HG03521 (cell line): ENCODE measurements around the gene COPG1.
"Not testable (repeated sequence)": the region's sequence is repeated elsewhere in the genome, so short reads cannot be mapped to it uniquely, and the experiment has no call there.

Source experiments
- ATAC-seq: cut with Tn5 transposase; IDR thresholded peaks from one replicate; pipeline ENCODE4 v1.9.1; 2021; ENCODE audit warnings: mild to moderate bottlenecking, moderate library complexity; ENCODE audit not compliant: unreplicated experiment

The COPG1 gene

DNA sequence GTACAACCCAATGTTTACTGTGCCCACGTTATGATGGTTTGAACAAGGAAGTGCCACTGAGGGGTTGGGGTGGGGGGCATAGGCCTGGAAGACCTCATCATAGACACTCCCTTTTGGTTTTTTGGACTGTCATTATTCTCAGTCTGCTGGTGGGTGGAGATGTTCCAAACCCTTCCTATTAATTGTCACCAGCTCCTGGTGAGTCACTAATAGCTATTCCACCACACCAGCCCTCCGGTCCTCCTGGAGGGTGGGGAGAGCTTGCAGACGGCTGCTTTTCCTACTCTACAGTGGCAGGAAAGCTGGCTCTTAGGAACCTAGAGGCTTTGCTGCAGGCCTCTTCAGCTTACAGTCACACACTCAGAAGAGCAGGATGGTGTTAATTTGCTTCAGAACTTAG lies 9.0 kb upstream of the COPG1 start:
- ATAC-seq: no peak

- ATAC-seq: no peak
Observed at GRCh38 chr3:129245141-129245540, 4.3 kb upstream of the COPG1 start.

DNA sequence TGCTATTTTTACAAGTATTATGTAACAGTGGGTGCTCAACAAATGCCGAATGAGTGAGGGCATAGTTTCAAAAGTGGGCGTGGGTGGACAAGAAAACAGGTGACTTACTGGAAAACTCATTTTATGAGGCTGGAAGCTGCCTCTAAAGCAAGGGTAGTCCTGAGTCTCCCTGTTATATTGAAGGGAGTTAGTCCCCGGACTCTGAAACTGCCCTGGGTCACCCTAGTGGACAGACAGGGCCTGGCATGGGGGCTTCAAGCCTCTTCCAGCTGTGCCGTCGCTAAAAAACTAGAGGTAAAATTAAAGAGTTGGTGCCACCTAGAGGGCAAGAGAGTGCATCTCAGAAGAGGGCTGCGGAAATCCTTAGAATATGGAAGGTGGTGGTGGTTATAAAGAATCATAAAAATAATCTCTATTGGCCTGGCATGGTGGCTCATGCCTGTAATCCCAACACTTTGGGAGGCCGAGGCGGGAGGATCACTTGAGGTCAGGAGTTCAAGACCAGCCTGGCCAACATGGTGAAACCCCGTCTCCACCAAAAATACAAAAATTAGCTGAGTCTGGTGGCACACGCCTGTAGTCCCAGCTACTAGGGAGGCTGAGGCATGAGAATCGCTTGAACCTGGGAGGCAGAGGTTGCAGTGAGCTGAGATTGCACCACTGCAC lies 3.6 kb upstream of the COPG1 start:
- peak; percentile 55 for ATAC-seq

DNA sequence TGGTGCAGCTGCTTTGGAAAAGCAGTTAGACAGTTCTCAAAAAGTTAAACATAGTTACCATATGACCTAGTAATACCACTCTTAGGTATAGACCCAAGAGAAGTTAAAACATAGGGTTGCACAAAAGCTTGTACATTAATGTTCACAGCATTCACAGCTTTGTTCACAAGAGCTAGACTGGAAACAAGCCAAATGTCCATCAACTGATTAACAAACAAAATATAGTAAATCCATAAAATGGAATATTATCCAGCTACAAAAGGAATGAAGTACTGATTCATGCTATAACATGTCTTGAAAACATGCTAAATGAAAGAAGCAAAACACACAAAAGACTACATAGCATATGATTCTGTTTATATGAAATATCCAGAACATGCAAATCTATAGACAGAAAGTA lies 2.8 kb upstream of the COPG1 start:
- ATAC-seq: no peak

GRCh38 chr3:129248286-129248979 lies 973 bp upstream of the COPG1 start:
- no peak for ATAC-seq

- no peak for ATAC-seq
Observed at GRCh38 chr3:129252748-129253147, 3.3 kb downstream of the COPG1 start.

DNA sequence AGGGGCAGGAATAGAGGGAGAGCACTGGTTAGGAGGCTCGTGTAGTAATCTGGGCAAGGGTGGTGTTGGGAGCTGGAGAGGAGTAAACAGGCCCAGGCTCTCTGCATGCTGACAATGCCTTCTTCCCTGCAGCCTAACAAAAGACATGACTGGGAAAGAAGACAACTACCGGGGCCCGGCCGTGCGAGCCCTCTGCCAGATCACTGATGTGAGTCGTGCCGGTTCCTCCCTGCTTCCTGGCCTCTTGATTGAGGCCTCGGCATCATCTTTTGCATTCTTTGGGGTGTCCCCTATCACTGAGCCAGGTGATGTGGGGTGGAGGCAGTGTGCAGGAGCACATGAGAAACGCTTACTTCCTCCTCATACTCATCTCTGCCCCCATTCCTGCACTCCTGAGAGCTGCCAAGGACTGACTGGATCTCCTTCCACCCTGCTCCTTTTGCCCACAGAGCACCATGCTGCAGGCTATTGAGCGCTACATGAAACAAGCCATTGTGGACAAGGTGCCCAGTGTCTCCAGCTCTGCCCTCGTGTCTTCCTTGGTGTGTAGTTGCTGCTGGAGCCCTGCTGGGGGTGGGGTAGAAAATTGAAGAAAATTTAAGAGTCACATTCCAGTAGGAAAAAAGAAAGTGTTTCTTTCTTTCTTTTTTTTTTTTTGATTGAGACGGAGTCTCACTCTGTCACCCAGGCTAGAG lies 5.3 kb downstream of the COPG1 start:
- no peak for ATAC-seq

- ATAC-seq: no peak
Observed at GRCh38 chr3:129256270-129256669, 6.9 kb downstream of the COPG1 start.

- no peak for ATAC-seq
Observed at GRCh38 chr3:129257609-129258008, 8.2 kb downstream of the COPG1 start.

GRCh38 chr3:129259612-129260477 lies 10.4 kb downstream of the COPG1 start:
- no peak for ATAC-seq

- no peak for ATAC-seq
Observed at GRCh38 chr3:129260606-129261005, 11.2 kb downstream of the COPG1 start.

DNA sequence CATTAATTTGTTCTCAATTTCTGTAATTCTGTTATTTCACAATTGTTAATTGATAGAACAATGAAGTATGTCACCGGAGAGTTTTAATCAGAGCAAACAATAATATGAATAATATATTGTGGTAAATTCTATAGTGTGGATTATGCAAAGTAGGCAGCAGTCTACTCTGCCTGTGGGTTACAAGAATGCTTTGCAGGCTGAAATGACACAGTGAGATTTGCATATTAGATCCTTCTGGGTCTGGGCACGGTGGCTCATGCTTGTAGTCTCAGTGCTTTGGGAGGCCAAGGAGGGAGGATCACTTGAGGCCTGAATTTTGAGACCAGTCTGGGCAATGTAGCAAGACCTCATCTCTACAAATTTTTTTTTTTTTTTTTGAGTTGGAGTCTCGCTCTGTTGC lies 12.5 kb downstream of the COPG1 start:
- no peak for ATAC-seq

- ATAC-seq: no peak
Observed at GRCh38 chr3:129263161-129263910, 13.9 kb downstream of the COPG1 start.

DNA sequence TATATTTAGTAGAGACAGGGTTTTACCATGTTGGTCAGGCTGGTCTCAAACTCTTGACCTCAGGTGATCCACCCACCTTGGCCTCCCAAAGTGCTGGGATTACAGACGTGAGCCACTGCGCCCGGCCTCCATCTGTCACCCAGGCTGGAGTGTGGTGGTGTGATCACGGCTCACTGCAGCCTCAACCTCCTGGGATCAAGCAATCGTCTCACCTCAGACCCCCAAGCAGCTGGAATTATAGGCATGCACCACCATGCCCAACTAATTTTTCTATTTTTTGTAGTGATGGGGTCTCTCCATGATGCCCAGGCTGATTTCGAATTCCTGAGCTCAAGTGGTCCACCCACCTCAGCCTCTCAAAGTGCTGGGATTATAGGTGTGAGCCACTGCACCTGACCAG lies 15.6 kb downstream of the COPG1 start:
- not testable (repeated sequence) for ATAC-seq

- no peak for ATAC-seq
Observed at GRCh38 chr3:129266651-129267050, 17.2 kb downstream of the COPG1 start.

DNA sequence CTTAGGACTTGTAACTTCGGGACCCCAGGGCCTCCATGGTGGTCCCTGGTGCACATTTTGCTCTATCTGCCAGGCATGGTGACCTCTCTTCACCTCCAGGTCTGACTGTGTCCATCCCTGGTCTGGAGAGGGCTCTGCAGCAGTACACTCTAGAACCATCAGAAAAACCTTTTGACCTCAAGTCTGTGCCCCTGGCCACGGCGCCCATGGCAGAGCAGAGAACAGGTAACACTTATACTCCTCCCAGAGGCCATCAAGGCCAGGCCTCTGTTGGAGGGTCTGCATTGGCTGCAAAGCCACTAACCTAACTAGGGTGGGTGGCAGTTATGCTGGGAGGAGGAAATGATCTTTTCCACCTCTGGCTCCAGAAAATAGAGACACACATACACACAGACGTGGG lies 19.0 kb downstream of the COPG1 start:
- ATAC-seq: no peak

GRCh38 chr3:129271674-129272073 lies 22.3 kb downstream of the COPG1 start:
- ATAC-seq: no peak

DNA sequence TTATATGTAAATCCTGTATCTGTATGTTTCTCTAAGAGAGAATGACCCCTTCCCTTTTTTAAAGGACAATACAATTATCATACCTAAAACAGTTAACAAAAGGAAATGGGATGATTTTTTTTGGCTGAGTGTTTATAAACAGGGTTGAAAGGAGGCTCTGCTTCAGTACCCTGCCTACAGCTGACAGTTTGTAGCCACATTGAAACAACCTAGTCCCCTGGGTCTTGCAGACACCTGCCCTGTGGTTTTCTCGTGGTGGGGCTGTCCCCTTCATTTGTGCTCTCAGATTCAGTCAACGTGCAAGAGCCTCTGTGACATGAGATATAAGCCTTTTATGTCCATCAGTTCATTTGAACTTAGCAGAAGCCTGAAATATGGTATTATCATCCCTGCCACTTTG lies 27.0 kb downstream of the COPG1 start:
- peak; percentile 79 for ATAC-seq

- no peak for ATAC-seq
Observed at GRCh38 chr3:129277829-129278271, 28.4 kb downstream of the COPG1 start.

DNA sequence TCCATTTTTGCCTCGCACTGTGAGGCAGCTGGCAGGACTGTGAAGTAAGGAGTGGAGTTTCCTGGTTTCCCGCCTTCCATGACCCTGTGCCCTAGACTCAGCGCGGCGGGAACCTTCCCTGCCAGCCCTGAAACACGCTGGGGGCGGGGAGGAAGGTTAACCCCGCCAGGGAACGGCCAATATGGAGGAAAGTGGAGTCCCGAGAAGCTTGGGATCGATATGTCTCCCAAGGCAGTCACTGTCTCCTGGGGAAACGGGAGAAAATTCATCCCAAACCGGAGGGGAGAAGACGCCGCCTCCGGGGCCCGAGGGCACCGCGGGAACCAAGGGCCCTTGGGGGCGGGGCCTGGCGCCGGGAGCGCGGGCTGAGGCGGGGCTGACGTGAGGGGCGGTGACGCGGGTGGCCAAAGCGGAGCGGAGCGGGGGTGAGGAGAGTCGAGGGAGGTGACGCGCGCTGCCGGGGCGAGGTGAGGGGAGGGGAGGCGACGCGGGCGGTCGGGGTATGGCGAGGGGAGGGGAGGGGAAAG lies 29.1 kb downstream of the COPG1 start, which contains the start of gene HMCES:
HMCES (plus strand) TSS at position 432 of the 527 bp plus-strand sequence. CDS start 863 bp downstream, outside the sequence.
- ATAC-seq: peak; percentile 42
